Cerebellar cortex (tissue), 1 donor: ENCODE results near the gene PCNX4.

Source experiments
- DNase-seq: peaks from one replicate; pipeline ENCODE4 v3.0.0-alpha.2; 2015; ENCODE audit warnings: low spot score

Gene PCNX4

DNA sequence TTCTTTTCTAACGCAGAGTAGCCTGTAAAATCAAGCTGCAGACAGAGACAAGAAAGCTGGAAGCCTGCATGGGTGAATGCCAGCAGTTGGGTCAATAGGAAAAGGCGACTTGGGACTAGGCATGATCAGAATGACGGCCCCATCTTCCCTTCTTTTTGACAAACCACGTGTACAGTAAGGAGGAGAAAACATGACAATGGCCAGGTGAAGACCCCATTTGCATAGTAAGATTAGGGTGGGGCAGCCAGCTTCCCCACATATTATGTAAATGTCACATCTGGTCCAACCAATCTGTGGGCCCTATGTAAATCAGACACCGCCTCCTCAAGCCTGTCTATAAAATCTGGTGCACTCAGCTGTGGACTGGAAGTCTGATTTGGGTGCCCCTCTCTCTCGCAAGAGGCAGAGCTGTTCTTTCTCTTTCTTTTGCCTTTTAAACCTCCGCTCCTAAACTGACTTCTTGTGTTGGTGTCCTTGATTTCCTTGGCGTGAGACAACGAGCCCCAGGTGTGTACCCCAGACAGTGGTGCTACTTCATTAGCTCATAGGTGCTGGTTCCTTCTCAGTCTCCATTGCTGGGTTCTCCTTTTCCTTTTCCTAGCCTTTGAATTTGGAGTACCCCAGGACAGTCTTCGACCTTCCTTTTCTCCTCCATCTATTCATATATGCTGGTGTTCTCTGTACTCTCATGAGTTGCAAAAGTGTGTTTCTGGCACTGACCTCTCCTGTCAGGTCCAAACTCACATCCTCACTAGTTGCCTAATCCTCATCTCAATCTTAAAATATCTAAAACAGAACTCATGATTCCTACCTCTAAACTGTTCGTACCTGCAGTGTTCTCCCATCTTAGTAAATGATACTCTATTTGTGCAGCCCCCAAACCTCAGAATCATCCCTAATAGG is 82.9 kb downstream of the PCNX4 start:
- DNase-seq: no peak

- no peak for DNase-seq
Observed at GRCh38 chr14:60175255-60175902, 83.7 kb downstream of the PCNX4 start.

GRCh38 chr14:60178164-60178563 is 86.4 kb downstream of the PCNX4 start:
- no peak for DNase-seq

DNA sequence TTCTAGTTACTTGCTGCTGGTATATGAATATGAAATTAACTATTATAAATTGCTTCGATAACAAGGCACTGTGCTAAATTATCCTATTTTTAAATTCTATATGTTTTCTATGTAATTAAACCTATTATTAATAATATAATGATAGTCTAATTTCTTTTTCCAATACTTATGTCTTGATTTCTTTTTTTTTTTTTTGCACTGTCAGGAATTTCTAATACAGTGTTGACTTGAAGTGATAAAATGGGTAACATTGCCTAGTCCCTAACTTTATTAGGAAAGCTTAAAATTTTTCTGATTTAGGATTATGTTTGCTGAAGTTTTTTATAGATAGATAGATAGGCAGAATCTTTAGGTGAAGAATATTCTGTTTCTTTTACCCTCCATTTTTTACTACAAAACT is 87.1 kb downstream of the PCNX4 start:
- no peak for DNase-seq

DNA sequence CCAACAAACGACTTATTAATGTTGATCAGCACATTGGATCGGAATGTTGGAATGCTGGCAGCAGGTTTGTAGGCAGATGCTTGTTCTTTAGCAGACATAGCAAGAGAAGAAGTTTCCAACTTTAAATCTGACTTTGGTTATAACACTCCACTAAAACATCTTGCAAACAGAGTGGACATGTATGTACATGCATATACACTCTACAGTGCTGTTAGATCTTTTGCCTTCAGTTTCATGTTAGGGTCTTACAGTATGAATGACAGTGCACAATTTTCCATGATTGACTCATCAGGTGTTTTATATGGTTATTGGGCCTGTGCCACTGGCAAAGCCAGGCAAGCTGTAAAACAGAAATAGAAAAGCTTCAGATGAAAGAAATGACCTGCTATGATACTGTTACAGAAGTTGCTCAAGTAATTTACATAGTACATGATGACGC is 87.7 kb downstream of the PCNX4 start:
- DNase-seq: no peak

GRCh38 chr14:60183138-60183537 is 91.4 kb downstream of the PCNX4 start:
- DNase-seq: no peak

DNA sequence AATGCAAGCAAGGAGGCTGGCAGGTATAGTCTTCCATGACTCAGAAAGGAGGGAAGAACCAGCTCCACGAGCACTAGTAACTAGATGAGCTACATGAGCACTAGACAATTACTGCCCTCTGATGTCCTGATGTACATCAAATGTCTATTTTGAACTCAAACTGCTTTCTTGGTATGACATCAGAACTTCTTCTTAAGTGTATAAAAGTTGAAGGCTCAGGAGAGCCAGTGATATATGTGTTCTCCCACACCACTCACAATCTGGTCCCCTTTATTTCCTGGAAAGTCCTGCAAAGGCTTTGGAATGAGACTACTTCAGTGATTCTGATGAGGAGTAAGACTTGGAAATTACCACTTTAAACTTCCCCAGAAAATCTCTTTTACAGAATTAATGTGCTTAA is 92.0 kb downstream of the PCNX4 start:
- DNase-seq: no peak

- peak; percentile 77 for DNase-seq
Observed at GRCh38 chr14:60184146-60184904, 92.6 kb downstream of the PCNX4 start.

DNA sequence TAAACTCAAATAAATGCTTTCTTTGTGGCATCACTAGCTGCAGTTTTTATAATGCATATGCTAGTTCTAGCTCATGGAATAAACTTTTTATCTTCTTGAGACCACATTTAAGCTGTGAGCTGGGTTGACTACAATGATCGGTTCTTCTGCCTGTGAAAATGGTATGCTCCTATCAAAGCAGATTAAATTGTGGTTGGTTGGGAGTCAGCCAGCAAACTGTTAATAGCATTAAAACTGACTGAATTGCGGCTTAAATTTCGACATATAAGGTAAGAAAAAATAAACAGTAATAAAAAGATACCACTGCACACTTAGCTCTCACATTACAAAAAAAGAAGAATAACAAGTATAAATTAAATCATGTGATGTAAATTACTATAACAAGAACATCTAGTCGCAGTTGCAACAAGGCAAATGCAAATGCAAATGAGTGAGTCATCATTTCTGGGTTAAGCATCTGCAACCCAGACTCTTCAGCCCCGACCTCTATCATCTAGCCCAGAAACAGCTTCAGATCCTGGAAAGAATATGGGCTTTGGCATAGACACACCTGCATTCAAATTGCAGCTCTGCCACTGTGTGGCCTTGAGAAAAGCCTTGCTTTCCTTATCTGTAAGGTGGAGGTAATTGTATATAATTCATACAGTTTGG is 93.3 kb downstream of the PCNX4 start:
- DNase-seq: no peak

DNA sequence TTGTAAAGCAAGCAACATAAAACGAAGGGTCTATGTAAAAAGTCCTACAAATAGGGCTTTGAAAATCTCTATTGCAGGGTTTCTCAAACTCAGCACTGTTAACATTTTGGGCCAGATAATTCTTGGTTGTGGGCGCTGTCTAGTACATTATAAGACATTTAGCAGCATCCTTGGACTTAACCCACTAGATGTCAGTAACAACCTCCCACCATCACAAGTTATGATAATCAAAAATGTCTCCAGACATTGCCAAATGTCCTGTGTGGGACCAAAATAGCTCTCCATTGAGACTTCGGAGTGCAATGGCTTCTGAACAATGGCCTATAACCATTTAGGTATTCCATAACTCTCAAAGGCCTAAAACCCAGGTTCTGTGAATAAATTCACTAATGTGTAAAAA is 96.4 kb downstream of the PCNX4 start:
- DNase-seq: no peak

GRCh38 chr14:60188696-60189095 is 97.0 kb downstream of the PCNX4 start:
- DNase-seq: no peak

- peak; percentile 54 for DNase-seq
Observed at GRCh38 chr14:60189923-60190840, 98.5 kb downstream of the PCNX4 start.

- DNase-seq: no peak
Observed at GRCh38 chr14:60195179-60195810, 103.6 kb downstream of the PCNX4 start.

DNA sequence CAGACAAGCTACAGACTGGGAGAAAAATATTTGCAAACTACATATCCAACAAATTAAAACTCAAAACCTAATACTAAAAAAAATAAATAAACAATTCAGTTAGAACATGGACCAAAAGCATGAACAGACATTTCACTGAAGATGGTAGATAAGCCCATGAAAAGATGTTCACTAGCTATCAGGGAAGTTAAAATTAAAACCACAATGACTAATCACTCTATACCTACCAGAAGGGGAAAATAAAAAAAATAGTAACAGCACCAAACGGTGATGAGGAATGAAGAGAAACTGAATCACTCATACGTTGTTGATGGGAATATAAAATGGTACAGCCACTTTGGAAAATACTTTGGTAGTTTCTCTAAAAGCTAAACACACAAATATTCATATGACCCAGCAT is 104.6 kb downstream of the PCNX4 start:
- DNase-seq: no peak

DNA sequence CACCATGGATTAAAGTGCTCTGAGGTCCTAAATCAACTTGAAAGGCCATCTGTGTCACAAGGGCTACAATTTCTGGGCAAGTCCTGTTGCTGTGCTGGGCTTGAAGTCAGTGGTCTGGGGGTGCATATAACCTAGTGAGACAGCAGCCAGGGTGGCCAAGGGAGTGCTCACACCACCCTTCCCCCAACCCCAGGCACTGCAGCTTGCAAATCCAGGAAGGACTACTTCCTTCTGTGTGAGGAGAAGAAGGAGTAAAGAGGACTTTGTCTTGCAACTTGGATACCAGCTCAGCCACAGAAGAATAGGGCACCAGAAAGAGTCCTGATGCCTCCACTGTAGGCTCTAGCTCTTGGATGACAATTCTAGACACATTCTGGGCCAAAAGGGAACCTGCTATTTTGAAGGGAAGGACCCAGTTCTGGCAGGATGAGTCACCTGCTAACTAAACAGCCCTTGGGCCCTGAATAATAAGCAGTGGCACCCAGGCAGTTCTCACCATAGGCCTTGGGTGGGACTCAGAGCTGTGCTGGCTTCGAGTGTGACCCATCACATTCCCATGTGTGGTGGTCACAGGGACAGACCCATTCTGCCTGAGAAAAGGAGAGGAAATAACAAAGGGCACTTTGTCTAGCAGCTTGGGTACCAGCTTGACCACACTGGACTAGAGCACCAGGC is 106.0 kb downstream of the PCNX4 start:
- no peak for DNase-seq

- no peak for DNase-seq
Observed at GRCh38 chr14:60199321-60199720, 107.6 kb downstream of the PCNX4 start.

DNA sequence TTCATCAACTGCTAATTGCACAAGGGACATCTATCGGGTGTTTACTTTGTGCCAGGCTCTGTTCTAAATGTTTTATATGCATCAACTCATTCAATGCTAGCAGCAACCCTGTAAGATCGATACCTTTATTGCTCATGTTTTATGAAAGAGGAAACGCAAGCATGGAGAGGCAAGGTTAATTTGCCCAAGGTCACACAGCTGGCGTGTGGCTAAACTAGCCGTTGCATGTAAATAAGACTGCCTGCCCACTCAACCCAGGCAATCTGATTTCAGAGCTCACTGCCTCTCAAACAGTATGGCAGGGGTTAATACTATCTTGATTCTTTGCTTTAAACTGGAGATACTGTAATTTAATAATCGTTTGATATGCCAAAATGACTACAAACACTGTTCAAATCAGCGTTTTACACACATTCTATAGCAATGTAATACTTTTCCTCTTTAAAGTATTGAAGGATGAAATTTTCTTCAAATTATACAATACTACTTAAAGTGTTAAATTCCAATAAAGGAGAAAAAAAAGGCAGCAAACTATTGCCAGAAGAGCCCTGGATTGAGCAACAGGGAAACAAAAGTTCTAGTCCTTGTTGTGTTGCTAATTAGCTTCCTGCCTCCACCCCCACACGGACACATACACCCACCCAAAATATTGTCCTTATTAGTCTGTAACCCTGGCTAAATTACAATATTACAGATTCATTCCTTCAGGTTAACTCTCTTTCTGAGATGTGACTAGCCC is 112.5 kb downstream of the PCNX4 start:
- DNase-seq: no peak

GRCh38 chr14:60204843-60205774 is 113.4 kb downstream of the PCNX4 start:
- DNase-seq: no peak
